Vagina (tissue), 2 donors: ENCODE results near the gene ACSL3.

Experiments
- CTCF ChIP-seq, 3 experiments: fragments of 450-650 bp in 2 of 3; fragments of 200-600 bp in 1 of 3; sonication (generic) in 1 of 3; IDR thresholded peaks; one replicate each; pipeline ENCODE4 v1.5.1; 2017 to 2019; ENCODE audit warnings: antibody characterized with exemption in 3 of 3, mild to moderate bottlenecking in 2 of 3, moderate library complexity in 2 of 3
- POLR2A ChIP-seq, 2 donors: fragments of 450-650 bp; IDR thresholded peaks; one replicate each; pipeline ENCODE4 v1.6.1; 2017; ENCODE audit warnings: antibody characterized with exemption in 2 of 2, mild to moderate bottlenecking in 2 of 2, moderate library complexity in 2 of 2
- POLR2AphosphoS5 ChIP-seq, 2 donors: sonication (generic); formaldehyde crosslinking; IDR thresholded peaks; one replicate each; pipeline ENCODE4 v1.9.0; 2017; ENCODE audit warnings: antibody characterized with exemption in 2 of 2, mild to moderate bottlenecking in 2 of 2, low read depth in 1 of 2; ENCODE audit not compliant: insufficient read depth in 1 of 2

DNA sequence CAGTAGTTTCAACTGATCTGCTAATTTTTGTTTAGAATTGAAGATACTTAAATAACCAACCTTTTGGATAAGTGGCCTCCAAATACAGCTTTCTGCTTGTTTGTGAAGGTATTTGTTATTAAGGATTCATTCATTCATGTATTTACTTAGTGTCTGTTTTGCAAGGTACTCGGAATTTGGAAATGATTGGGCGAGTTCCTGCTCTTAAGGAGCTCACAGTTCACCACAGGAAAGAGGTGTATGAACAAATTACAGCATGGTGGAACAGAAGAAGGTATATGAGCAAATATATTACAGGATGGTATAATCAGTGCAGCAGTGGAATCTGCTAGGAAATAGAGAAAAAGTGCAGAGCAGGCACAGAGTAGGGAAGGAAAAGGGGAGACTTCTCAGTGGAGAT, 4.5 kb downstream of the ACSL3 start:
- TF ChIP-seq CTCF (IDR thresholded peaks at IDR 0.05) (no peak), POLR2AphosphoS5 (IDR thresholded peaks at IDR 0.05; ENCODE audit: insufficient read depth in 1 of 2, low read depth in 1 of 2) (no peak), POLR2A (IDR thresholded peaks at IDR 0.05) (no peak)
